SK-N-SH treated with all-trans-retinoic acid at 6 μM for 48 hours (cell line): Measurements from ENCODE around the gene SYNPO2.

Experiments used
- ATAC-seq: fragments of 200-7000 bp; cut with Tn5 transposase; 3 replicates; pipeline ENCODE4 v1.9.1; 2020; ENCODE audit warnings: mild to moderate bottlenecking, moderate library complexity
- ARNTL ChIP-seq: fragments of 450-650 bp; formaldehyde crosslinking; IDR thresholded peaks from 2 replicates; pipeline ENCODE4 v1.5.0; 2020; ENCODE audit warnings: low read depth, mild to moderate bottlenecking, moderate library complexity, borderline replicate concordance
- BACH2 ChIP-seq: fragments of 250-450 bp; sonication (Bioruptor Pico); IDR thresholded peaks from 2 replicates; pipeline ENCODE4 v1.9.0; 2021; ENCODE audit warnings: mild to moderate bottlenecking, borderline replicate concordance
- ESRRG ChIP-seq: fragments of 250-450 bp; sonication (Bioruptor Pico); IDR thresholded peaks from 2 replicates; pipeline ENCODE4 v1.6.1; 2021; ENCODE audit warnings: mild to moderate bottlenecking
- ISL1 ChIP-seq: fragments of 250-450 bp; sonication (Bioruptor Pico); IDR thresholded peaks from 2 replicates; pipeline ENCODE4 v2.1.2; 2022; ENCODE audit warnings: mild to moderate bottlenecking, moderate library complexity
- OSR1 ChIP-seq: fragments of 250-450 bp; sonication (Bioruptor Pico); IDR thresholded peaks from 2 replicates; pipeline ENCODE4 v1.8.0; 2022; ENCODE audit warnings: moderate library complexity, mild to moderate bottlenecking, inconsistent platforms
- PPARA ChIP-seq: fragments of 250-450 bp; sonication (Bioruptor Pico); IDR thresholded peaks from 2 replicates; pipeline ENCODE4 v1.5.0; 2020; ENCODE audit warnings: mild to moderate bottlenecking, borderline replicate concordance
- RARB ChIP-seq: fragments of 250-450 bp; sonication (Bioruptor Pico); IDR thresholded peaks from 2 replicates; pipeline ENCODE4 v1.8.0; 2021; ENCODE audit warnings: mild to moderate bottlenecking, moderate library complexity
- SNAI2 ChIP-seq: fragments of 250-450 bp; sonication (Bioruptor Pico); IDR thresholded peaks from 2 replicates; pipeline ENCODE4 v1.5.0; 2020; ENCODE audit warnings: mild to moderate bottlenecking, moderate library complexity
- TOX ChIP-seq: fragments of 250-450 bp; sonication (Bioruptor Pico); IDR thresholded peaks from 2 replicates; pipeline ENCODE4 v1.8.0; 2021; ENCODE audit warnings: mild to moderate bottlenecking, moderate library complexity, borderline replicate concordance
- ZC3H10 ChIP-seq: fragments of 250-450 bp; sonication (Bioruptor Pico); IDR thresholded peaks from 2 replicates; pipeline ENCODE4 v1.5.1; 2021; ENCODE audit warnings: mild to moderate bottlenecking, moderate library complexity
- ZFP3 ChIP-seq: fragments of 250-450 bp; sonication (Bioruptor Pico); IDR thresholded peaks from 2 replicates; pipeline ENCODE4 v1.5.0; 2020; ENCODE audit warnings: mild to moderate bottlenecking, moderate library complexity
- ZFP30 ChIP-seq: fragments of 450-650 bp; formaldehyde crosslinking; IDR thresholded peaks from 2 replicates; pipeline ENCODE4 v1.5.0; 2022; ENCODE audit warnings: mild to moderate bottlenecking, moderate library complexity
- ZNF70 ChIP-seq: fragments of 450-650 bp; formaldehyde crosslinking; IDR thresholded peaks from 2 replicates; pipeline ENCODE4 v1.5.0; 2020; ENCODE audit warnings: mild to moderate bottlenecking, moderate library complexity
- ZNF8 ChIP-seq: fragments of 450-650 bp; formaldehyde crosslinking; IDR thresholded peaks from 2 replicates; pipeline ENCODE4 v1.5.0; 2020; ENCODE audit warnings: mild to moderate bottlenecking, moderate library complexity
- TF ChIP-seq, protein P1 (sequence below): fragments of 250-450 bp; sonication (Bioruptor Pico); IDR thresholded peaks from 2 replicates; pipeline ENCODE4 v1.5.1; 2021; ENCODE audit warnings: mild to moderate bottlenecking, moderate library complexity
- TF ChIP-seq, protein P2 (sequence below): fragments of 250-450 bp; sonication (Bioruptor Pico); IDR thresholded peaks from 2 replicates; pipeline ENCODE4 v1.5.0; 2020; ENCODE audit warnings: mild to moderate bottlenecking, moderate library complexity
- TF ChIP-seq, protein P3 (sequence below): fragments of 250-450 bp; sonication (Bioruptor Pico); IDR thresholded peaks from 2 replicates; pipeline ENCODE4 v1.8.0; 2021; ENCODE audit warnings: low read depth, mild to moderate bottlenecking, moderate library complexity, borderline replicate concordance
- TF ChIP-seq, protein P4 (sequence below): fragments of 250-450 bp; sonication (Bioruptor Pico); IDR thresholded peaks from 2 replicates; pipeline ENCODE4 v1.5.1; 2020; ENCODE audit warnings: low read depth, mild to moderate bottlenecking, moderate library complexity

Gene SYNPO2

DNA sequence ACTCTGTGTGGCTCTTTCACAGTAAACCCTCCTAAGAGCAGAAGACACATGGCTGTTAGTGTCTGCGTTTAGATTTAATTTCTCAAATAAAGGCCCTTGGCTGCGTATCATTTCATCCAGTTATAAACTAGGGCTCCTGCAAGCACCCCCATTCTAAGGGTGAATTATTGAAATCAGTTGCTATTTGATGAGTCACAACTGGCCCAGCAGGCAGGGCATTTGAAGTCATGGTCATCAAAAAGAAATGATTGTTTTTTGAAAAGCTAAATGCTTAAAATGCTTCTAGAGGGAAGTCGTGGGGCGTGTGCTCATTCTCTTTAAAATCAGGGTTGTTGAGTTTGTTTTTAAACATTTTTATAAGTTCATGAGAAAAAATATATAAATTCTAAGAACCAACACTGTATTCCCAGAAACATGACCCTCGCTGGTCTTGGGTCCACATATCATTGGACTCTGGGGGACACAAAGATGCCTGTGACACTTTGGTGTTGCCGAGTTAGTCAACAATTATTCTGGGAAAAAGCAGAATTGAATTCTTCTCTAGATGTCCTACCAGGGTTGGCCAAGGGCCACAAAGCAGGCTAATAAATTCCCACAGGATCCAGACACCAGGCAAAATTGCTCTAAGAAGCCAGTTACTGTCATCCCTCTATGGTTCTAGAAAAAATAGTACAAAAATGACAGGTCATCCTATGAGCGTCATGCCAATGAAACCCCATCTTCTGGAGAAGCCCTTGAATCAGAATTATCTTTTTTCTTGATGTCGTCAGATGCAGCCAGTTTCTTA, 147.5 kb downstream of the SYNPO2 start:
- ATAC-seq, result no peak; the same call in 2 of the 3 replicates

DNA sequence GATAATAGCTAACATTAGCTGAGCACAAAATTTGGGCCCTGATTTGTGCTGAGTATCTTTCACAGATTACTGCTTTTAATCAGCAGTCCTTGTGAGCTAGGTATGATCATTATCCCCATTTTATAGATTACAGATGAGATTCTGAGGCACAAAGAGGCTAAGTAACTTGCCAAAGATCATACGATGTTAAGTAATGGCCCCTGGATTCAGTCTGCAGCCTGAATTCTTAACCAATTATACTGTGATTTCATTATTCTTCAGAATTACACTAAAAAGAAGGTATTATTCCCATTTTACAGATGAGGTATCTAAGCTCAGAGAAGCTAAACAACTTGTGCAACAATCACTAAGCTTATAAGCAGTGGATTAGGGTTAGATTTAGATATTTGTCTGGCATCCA, 149.1 kb downstream of the SYNPO2 start:
- no peak for ATAC-seq

More for the DNA sequence above, 147.5 kb downstream of the SYNPO2 start:
- TF ChIP-seq ZC3H10 (CRISPR knock-in tag), result no peak
- no peak for TF ChIP-seq BACH2 (CRISPR knock-in tag)
- no peak for TF ChIP-seq ESRRG (CRISPR knock-in tag)
- TF ChIP-seq ARNTL (CRISPR knock-in tag), result no peak
- TF ChIP-seq, protein P1, sequence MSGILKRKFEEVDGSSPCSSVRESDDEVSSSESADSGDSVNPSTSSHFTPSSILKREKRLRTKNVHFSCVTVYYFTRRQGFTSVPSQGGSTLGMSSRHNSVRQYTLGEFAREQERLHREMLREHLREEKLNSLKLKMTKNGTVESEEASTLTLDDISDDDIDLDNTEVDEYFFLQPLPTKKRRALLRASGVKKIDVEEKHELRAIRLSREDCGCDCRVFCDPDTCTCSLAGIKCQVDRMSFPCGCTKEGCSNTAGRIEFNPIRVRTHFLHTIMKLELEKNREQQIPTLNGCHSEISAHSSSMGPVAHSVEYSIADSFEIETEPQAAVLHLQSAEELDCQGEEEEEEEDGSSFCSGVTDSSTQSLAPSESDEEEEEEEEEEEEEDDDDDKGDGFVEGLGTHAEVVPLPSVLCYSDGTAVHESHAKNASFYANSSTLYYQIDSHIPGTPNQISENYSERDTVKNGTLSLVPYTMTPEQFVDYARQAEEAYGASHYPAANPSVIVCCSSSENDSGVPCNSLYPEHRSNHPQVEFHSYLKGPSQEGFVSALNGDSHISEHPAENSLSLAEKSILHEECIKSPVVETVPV, result no peak
- TF ChIP-seq, protein P2, sequence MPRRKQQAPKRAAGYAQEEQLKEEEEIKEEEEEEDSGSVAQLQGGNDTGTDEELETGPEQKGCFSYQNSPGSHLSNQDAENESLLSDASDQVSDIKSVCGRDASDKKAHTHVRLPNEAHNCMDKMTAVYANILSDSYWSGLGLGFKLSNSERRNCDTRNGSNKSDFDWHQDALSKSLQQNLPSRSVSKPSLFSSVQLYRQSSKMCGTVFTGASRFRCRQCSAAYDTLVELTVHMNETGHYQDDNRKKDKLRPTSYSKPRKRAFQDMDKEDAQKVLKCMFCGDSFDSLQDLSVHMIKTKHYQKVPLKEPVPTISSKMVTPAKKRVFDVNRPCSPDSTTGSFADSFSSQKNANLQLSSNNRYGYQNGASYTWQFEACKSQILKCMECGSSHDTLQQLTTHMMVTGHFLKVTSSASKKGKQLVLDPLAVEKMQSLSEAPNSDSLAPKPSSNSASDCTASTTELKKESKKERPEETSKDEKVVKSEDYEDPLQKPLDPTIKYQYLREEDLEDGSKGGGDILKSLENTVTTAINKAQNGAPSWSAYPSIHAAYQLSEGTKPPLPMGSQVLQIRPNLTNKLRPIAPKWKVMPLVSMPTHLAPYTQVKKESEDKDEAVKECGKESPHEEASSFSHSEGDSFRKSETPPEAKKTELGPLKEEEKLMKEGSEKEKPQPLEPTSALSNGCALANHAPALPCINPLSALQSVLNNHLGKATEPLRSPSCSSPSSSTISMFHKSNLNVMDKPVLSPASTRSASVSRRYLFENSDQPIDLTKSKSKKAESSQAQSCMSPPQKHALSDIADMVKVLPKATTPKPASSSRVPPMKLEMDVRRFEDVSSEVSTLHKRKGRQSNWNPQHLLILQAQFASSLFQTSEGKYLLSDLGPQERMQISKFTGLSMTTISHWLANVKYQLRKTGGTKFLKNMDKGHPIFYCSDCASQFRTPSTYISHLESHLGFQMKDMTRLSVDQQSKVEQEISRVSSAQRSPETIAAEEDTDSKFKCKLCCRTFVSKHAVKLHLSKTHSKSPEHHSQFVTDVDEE, result no peak
- no peak for TF ChIP-seq TOX (CRISPR knock-in tag)
- no peak for TF ChIP-seq SNAI2 (CRISPR knock-in tag)
- TF ChIP-seq OSR1, result no peak

More for the DNA sequence above, 149.1 kb downstream of the SYNPO2 start:
- TF ChIP-seq, protein P2, result no peak
- TF ChIP-seq RARB (CRISPR knock-in tag) (no peak), PPARA (CRISPR knock-in tag) (no peak), ZC3H10 (CRISPR knock-in tag) (no peak), OSR1 (no peak), TOX (CRISPR knock-in tag) (no peak), ZFP30 (CRISPR knock-in tag) (no peak), SNAI2 (CRISPR knock-in tag) (no peak), ISL1 (CRISPR knock-in tag) (no peak), ZNF8 (CRISPR knock-in tag) (no peak), ARNTL (CRISPR knock-in tag) (no peak), ZFP3 (CRISPR knock-in tag) (no peak), ZNF70 (CRISPR knock-in tag) (no peak)
- TF ChIP-seq, protein P3, sequence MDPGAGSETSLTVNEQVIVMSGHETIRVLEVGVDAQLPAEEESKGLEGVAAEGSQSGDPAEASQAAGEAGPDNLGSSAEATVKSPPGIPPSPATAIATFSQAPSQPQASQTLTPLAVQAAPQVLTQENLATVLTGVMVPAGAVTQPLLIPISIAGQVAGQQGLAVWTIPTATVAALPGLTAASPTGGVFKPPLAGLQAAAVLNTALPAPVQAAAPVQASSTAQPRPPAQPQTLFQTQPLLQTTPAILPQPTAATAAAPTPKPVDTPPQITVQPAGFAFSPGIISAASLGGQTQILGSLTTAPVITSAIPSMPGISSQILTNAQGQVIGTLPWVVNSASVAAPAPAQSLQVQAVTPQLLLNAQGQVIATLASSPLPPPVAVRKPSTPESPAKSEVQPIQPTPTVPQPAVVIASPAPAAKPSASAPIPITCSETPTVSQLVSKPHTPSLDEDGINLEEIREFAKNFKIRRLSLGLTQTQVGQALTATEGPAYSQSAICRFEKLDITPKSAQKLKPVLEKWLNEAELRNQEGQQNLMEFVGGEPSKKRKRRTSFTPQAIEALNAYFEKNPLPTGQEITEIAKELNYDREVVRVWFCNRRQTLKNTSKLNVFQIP (CRISPR knock-in tag), result no peak
- TF ChIP-seq, protein P4, sequence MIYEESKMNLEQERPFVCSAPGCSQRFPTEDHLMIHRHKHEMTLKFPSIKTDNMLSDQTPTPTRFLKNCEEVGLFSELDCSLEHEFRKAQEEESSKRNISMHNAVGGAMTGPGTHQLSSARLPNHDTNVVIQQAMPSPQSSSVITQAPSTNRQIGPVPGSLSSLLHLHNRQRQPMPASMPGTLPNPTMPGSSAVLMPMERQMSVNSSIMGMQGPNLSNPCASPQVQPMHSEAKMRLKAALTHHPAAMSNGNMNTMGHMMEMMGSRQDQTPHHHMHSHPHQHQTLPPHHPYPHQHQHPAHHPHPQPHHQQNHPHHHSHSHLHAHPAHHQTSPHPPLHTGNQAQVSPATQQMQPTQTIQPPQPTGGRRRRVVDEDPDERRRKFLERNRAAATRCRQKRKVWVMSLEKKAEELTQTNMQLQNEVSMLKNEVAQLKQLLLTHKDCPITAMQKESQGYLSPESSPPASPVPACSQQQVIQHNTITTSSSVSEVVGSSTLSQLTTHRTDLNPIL (CRISPR knock-in tag), result no peak
